Measurements from ENCODE around the gene MATN4. TPM values are rescaled to one million over a fixed set of nuclear protein-coding genes. Genes with fewer than 3 reads are reported as not detected.

The MATN4 gene
- polyA plus RNA-seq, 1 donor from 2014 or later = not detected

- H3K4me2 ChIP-seq (ENCODE audit: low read length) = no peak overlapping the region
- H3K79me2 ChIP-seq (replicated peaks; ENCODE audit: insufficient read depth, low read length) = no peaks in the 10 kb centered on the region
- no peaks in the 10 kb centered on the region for H3F3A ChIP-seq (ENCODE audit: insufficient read depth, low read length, poor library complexity, severe bottlenecking)
- H3K4me3 ChIP-seq (ENCODE audit: low read length) = no peak overlapping the region
- H3K9me3 ChIP-seq (ENCODE audit: low read length) = no peaks in the 10 kb centered on the region
- no peaks in the 10 kb centered on the region for H4K20me1 ChIP-seq (ENCODE audit: insufficient read depth)
- TF ChIP-seq CTCF (IDR thresholded peaks at IDR 0.05; ENCODE audit: poor library complexity, severe bottlenecking) (no peak), RAD21 (conservative IDR thresholded peaks at IDR 0.05) (no peak), REST (IDR thresholded peaks at IDR 0.05; ENCODE audit: borderline replicate concordance) (no peak), SMC3 (conservative IDR thresholded peaks at IDR 0.05; ENCODE audit: poor library complexity) (no peak), MXI1 (conservative IDR thresholded peaks at IDR 0.05; ENCODE audit: poor library complexity, severe bottlenecking) (no peak), EP300 (conservative IDR thresholded peaks at IDR 0.05; ENCODE audit: poor library complexity, severe bottlenecking) (no peak)
- H3K27me3 ChIP-seq (ENCODE audit: insufficient read depth, low read depth, low read length) = no peaks in the 10 kb centered on the region
- no peak overlapping the region for H2AFZ ChIP-seq (ENCODE audit: low read depth, low read length)
- H3K9ac ChIP-seq (ENCODE audit: low read length) = no peak overlapping the region
- no peak overlapping the region for H3K27ac ChIP-seq (ENCODE audit: low read length)
- H3K36me3 ChIP-seq (ENCODE audit: insufficient read depth, low read length) = no peaks in the 10 kb centered on the region
- H3K9me2 ChIP-seq (ENCODE audit: insufficient read depth, low read length) = no peaks in the 10 kb centered on the region
Observed at GRCh38 chr20:45330476-45330875, 22.4 kb upstream of the MATN4 start.

- H3K9me3 ChIP-seq (ENCODE audit: low read length) = no peaks in the 10 kb centered on the region
- H4K20me1 ChIP-seq (ENCODE audit: insufficient read depth) = no peaks in the 10 kb centered on the region
- H3F3A ChIP-seq (ENCODE audit: insufficient read depth, low read length, poor library complexity, severe bottlenecking) = no peaks in the 10 kb centered on the region
- TF ChIP-seq CTCF (IDR thresholded peaks at IDR 0.05; ENCODE audit: poor library complexity, severe bottlenecking) (no peak), EP300 (conservative IDR thresholded peaks at IDR 0.05; ENCODE audit: poor library complexity, severe bottlenecking) (no peak), SMC3 (conservative IDR thresholded peaks at IDR 0.05; ENCODE audit: poor library complexity) (no peak), REST (IDR thresholded peaks at IDR 0.05; ENCODE audit: borderline replicate concordance) (no peak), MXI1 (conservative IDR thresholded peaks at IDR 0.05; ENCODE audit: poor library complexity, severe bottlenecking) (no peak), EZH2 (IDR thresholded peaks at IDR 0.05; ENCODE audit: borderline replicate concordance, insufficient read depth, low read length, poor library complexity, severe bottlenecking) (no peak), RAD21 (conservative IDR thresholded peaks at IDR 0.05) (no peak), POLR2AphosphoS5 (IDR thresholded peaks at IDR 0.05) (no peak), TAF1 (IDR thresholded peaks at IDR 0.05; ENCODE audit: low read depth) (no peak)
- H3K27me3 ChIP-seq (ENCODE audit: insufficient read depth, low read depth, low read length) = no peaks in the 10 kb centered on the region
- no peaks in the 10 kb centered on the region for H3K36me3 ChIP-seq (ENCODE audit: insufficient read depth, low read length)
- H3K79me2 ChIP-seq (replicated peaks; ENCODE audit: insufficient read depth, low read length) = no peaks in the 10 kb centered on the region
- no peak overlapping the region for H3K4me2 ChIP-seq (ENCODE audit: low read length)
- no peak overlapping the region for H3K4me3 ChIP-seq (ENCODE audit: low read length)
- no peak overlapping the region for H3K27ac ChIP-seq (ENCODE audit: low read length)
- no peak overlapping the region for H3K9ac ChIP-seq (ENCODE audit: low read length)
- no peaks in the 10 kb centered on the region for H3K9me2 ChIP-seq (ENCODE audit: insufficient read depth, low read length)
- no peak overlapping the region for H2AFZ ChIP-seq (ENCODE audit: low read depth, low read length)
Observed at GRCh38 chr20:45329497-45330319, 21.6 kb upstream of the MATN4 start.
